Hepatocyte (in vitro differentiated cells): ENCODE measurements around the gene PCSK6.

Experiments
- EZH2 ChIP-seq: fragments of 200-600 bp; sonication (generic); IDR thresholded peaks from 2 replicates; pipeline ENCODE4 v1.6.1; 2016; ENCODE audit warnings: antibody characterized with exemption, mild to moderate bottlenecking, borderline replicate concordance
- TF ChIP-seq, protein P1 (sequence below): fragments of 200-600 bp; sonication (generic); IDR thresholded peaks from 2 replicates; pipeline ENCODE4 v1.5.1; 2016; ENCODE audit warnings: antibody characterized with exemption, mild to moderate bottlenecking; ENCODE audit not compliant: poor library complexity

DNA sequence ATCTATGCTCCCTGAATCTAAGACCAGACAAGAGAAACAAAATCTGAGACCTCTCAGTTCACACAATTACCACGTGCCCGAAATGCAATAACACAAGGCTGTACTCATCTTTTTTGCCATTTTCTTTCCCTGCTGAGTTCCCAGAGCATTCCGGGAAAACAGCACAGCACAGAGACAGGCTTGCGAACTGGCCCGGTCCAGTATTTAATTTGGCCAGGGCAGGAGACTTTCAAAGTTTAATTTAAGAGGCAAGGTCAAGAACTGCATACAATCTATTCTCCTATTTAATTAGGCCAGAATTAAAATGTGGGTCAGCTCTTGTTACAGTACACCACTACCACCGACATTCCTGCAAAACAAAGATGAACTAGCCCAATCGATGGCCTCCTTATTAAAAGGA is 107.0 kb downstream of the PCSK6 start:
- TF ChIP-seq, protein P1, sequence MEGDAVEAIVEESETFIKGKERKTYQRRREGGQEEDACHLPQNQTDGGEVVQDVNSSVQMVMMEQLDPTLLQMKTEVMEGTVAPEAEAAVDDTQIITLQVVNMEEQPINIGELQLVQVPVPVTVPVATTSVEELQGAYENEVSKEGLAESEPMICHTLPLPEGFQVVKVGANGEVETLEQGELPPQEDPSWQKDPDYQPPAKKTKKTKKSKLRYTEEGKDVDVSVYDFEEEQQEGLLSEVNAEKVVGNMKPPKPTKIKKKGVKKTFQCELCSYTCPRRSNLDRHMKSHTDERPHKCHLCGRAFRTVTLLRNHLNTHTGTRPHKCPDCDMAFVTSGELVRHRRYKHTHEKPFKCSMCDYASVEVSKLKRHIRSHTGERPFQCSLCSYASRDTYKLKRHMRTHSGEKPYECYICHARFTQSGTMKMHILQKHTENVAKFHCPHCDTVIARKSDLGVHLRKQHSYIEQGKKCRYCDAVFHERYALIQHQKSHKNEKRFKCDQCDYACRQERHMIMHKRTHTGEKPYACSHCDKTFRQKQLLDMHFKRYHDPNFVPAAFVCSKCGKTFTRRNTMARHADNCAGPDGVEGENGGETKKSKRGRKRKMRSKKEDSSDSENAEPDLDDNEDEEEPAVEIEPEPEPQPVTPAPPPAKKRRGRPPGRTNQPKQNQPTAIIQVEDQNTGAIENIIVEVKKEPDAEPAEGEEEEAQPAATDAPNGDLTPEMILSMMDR: no peak
- no peak for TF ChIP-seq EZH2
